MM.1S (cell line): ENCODE measurements around the gene SLFN14.

Experiments used
- DNase-seq: peaks from one replicate; pipeline ENCODE4 v3.0.0-alpha.2; 2015
- H2AFZ ChIP-seq: fragments of 300-600 bp; sonication (generic); 2 replicates; pipeline ENCODE4 v1.6.0; 2016; ENCODE audit warnings: antibody characterized with exemption, low read length
- H3F3A ChIP-seq: fragments of 300-600 bp; sonication (generic); 2 replicates; pipeline ENCODE4 v1.6.1; 2016; ENCODE audit warnings: mild to moderate bottlenecking, antibody characterized with exemption, low read length, moderate library complexity, mixed read lengths; ENCODE audit not compliant: insufficient read depth
- H3K27ac ChIP-seq: fragments of 300-600 bp; sonication (generic); 2 replicates; pipeline ENCODE4 v1.5.1; 2016; ENCODE audit warnings: mild to moderate bottlenecking, low read length
- H3K27me3 ChIP-seq: fragments of 300-600 bp; sonication (generic); replicated peaks from 2 replicates; pipeline ENCODE4 v1.6.0; 2016; ENCODE audit warnings: low read length; ENCODE audit not compliant: insufficient read depth
- H3K36me3 ChIP-seq: fragments of 300-600 bp; sonication (generic); replicated peaks from 2 replicates; pipeline ENCODE4 v1.6.1; 2016; ENCODE audit warnings: mild to moderate bottlenecking, low read length, mixed read lengths; ENCODE audit not compliant: insufficient read depth
- H3K4me1 ChIP-seq: fragments of 300-600 bp; sonication (generic); 2 replicates; pipeline ENCODE4 v1.6.1; 2016; ENCODE audit warnings: low read length, mixed read lengths
- H3K4me2 ChIP-seq: fragments of 300-600 bp; sonication (generic); 2 replicates; pipeline ENCODE4 v1.6.0; 2016; ENCODE audit warnings: low read depth, low read length
- H3K4me3 ChIP-seq: fragments of 300-600 bp; sonication (generic); 2 replicates; pipeline ENCODE4 v1.5.1; 2016; ENCODE audit warnings: low read length, mixed read lengths
- H3K79me2 ChIP-seq: fragments of 300-600 bp; sonication (generic); 2 replicates; pipeline ENCODE4 v1.6.1; 2016; ENCODE audit warnings: mixed run types, low read length, mixed read lengths
- H3K9ac ChIP-seq: fragments of 300-600 bp; sonication (generic); 2 replicates; pipeline ENCODE4 v1.6.1; 2016; ENCODE audit warnings: low read length, mixed read lengths
- H3K9me2 ChIP-seq: fragments of 300-600 bp; sonication (generic); replicated peaks from 2 replicates; pipeline ENCODE4 v1.6.1; 2016; ENCODE audit warnings: mild to moderate bottlenecking, low read length, mixed read lengths; ENCODE audit not compliant: insufficient read depth
- H3K9me3 ChIP-seq: fragments of 300-600 bp; sonication (generic); replicated peaks from 2 replicates; pipeline ENCODE4 v1.6.1; 2016; ENCODE audit warnings: mild to moderate bottlenecking, low read length, mixed read lengths; ENCODE audit not compliant: insufficient read depth
- H4K20me1 ChIP-seq: fragments of 300-600 bp; sonication (generic); 2 replicates; pipeline ENCODE4 v1.6.1; 2016; ENCODE audit warnings: mild to moderate bottlenecking, low read length, moderate library complexity, mixed read lengths; ENCODE audit not compliant: insufficient read depth
- CTCF ChIP-seq: fragments of 300-600 bp; sonication (generic); IDR thresholded peaks from 2 replicates; pipeline ENCODE4 v1.5.1; 2016; ENCODE audit warnings: antibody characterized with exemption, low read length, mixed read lengths
- EZH2 ChIP-seq: fragments of 300-600 bp; sonication (generic); optimal IDR thresholded peaks from 2 replicates; pipeline ENCODE3; 2017; ENCODE audit warnings: low read depth, mild to moderate bottlenecking, antibody characterized with exemption, low read length, mixed read lengths
- EZH2phosphoT487 ChIP-seq: fragments of 300-600 bp; sonication (generic); IDR thresholded peaks from 2 replicates; pipeline ENCODE4 v1.6.1; 2018; ENCODE audit warnings: antibody characterized with exemption, low read length

SLFN14 gene

GRCh38 chr17:35548208-35548810 is 12.3 kb downstream of the SLFN14 start:
- H2AFZ ChIP-seq: no peak overlapping the region
- no peaks in the 10 kb centered on the region for H3K4me1 ChIP-seq
- H3K9me3 ChIP-seq: no peaks in the 10 kb centered on the region
- no peak overlapping the region for H3K4me2 ChIP-seq
- H3K27me3 ChIP-seq: no peaks in the 10 kb centered on the region
- no peaks in the 10 kb centered on the region for H3F3A ChIP-seq
- no peaks in the 10 kb centered on the region for H4K20me1 ChIP-seq
- H3K79me2 ChIP-seq: no peaks in the 10 kb centered on the region
- no peak overlapping the region for H3K9ac ChIP-seq
- H3K4me3 ChIP-seq: no peak overlapping the region
- no peaks in the 10 kb centered on the region for H3K9me2 ChIP-seq
- H3K36me3 ChIP-seq: no peaks in the 10 kb centered on the region
- TF ChIP-seq CTCF (no peak), EZH2 (no peak), EZH2phosphoT487 (no peak)
- no peak overlapping the region for H3K27ac ChIP-seq
- DNase-seq: no peak

GRCh38 chr17:35546487-35546886 is 14.1 kb downstream of the SLFN14 start:
- DNase-seq: no peak
- no peaks in the 10 kb centered on the region for H4K20me1 ChIP-seq
- no peaks in the 10 kb centered on the region for H3K9me3 ChIP-seq
- H3K4me2 ChIP-seq: no peak overlapping the region
- no peaks in the 10 kb centered on the region for H3K27me3 ChIP-seq
- H3K4me3 ChIP-seq: no peak overlapping the region
- H3K79me2 ChIP-seq: no peaks in the 10 kb centered on the region
- H3K36me3 ChIP-seq: no peaks in the 10 kb centered on the region
- H3K4me1 ChIP-seq: 0 out of 2 replicates have a peak, but pooled peaks cover 4% of the 10 kb centered on the region
- TF ChIP-seq EZH2phosphoT487: no peak
- no peak for TF ChIP-seq EZH2
- TF ChIP-seq CTCF: no peak
- H3K27ac ChIP-seq: no peak overlapping the region
- H3K9me2 ChIP-seq: no peaks in the 10 kb centered on the region
- H2AFZ ChIP-seq: no peak overlapping the region
- H3K9ac ChIP-seq: no peak overlapping the region
- H3F3A ChIP-seq: no peaks in the 10 kb centered on the region

- Histone ChIP-seq H3K9me2 (no peaks in the 10 kb centered on the region), H3K9me3 (no peaks in the 10 kb centered on the region), H4K20me1 (no peaks in the 10 kb centered on the region), H3K4me3 (no peak overlapping the region), H3K79me2 (no peaks in the 10 kb centered on the region), H3K27ac (no peak overlapping the region), H3F3A (no peaks in the 10 kb centered on the region), H3K9ac (no peak overlapping the region), H2AFZ (no peak overlapping the region), H3K36me3 (no peaks in the 10 kb centered on the region), H3K4me2 (no peak overlapping the region), H3K4me1 (peaks cover 6% of the 10 kb centered on the region; the same call in 1 of the 2 replicates), H3K27me3 (no peaks in the 10 kb centered on the region)
- DNase-seq: no peak
- no peak for TF ChIP-seq EZH2phosphoT487
- no peak for TF ChIP-seq CTCF
- no peak for TF ChIP-seq EZH2
These were observed 15.5 kb downstream of the SLFN14 start for GRCh38 chr17:35545150-35545549.
